T1000 (cell line): ENCODE results near the gene CHN2.

Experiments
- DNase-seq: peaks from one replicate; lab custom pipeline; 2025; ENCODE audit warnings: mixed read lengths; lab: John Stamatoyannopoulos, UW

CHN2 gene

GRCh38 chr7:29282819-29283414, 88.3 kb downstream of the CHN2 start:
- no peak for DNase-seq

- no peak for DNase-seq
Observed at GRCh38 chr7:29284696-29285443, 90.3 kb downstream of the CHN2 start.

- DNase-seq: peak; percentile 67
Observed at GRCh38 chr7:29285444-29285793, 90.8 kb downstream of the CHN2 start.

- DNase-seq: peak; percentile 46
Observed at GRCh38 chr7:29285861-29286260, 91.3 kb downstream of the CHN2 start.

- DNase-seq: no peak
Observed at GRCh38 chr7:29287366-29287765, 92.8 kb downstream of the CHN2 start.

- DNase-seq: no peak
Observed at GRCh38 chr7:29288181-29289091, 93.9 kb downstream of the CHN2 start.

- no peak for DNase-seq
Observed at GRCh38 chr7:29289156-29290021, 94.8 kb downstream of the CHN2 start.

GRCh38 chr7:29290829-29291228, 96.3 kb downstream of the CHN2 start:
- no peak for DNase-seq

GRCh38 chr7:29291723-29292618, 97.4 kb downstream of the CHN2 start:
- no peak for DNase-seq

GRCh38 chr7:29292886-29293658, 98.5 kb downstream of the CHN2 start:
- no peak for DNase-seq

GRCh38 chr7:29296421-29296820, 101.8 kb downstream of the CHN2 start:
- DNase-seq: no peak

GRCh38 chr7:29297194-29297890, 102.8 kb downstream of the CHN2 start:
- no peak for DNase-seq

- DNase-seq: no peak
Observed at GRCh38 chr7:29299086-29299485, 104.5 kb downstream of the CHN2 start.

GRCh38 chr7:29300026-29300480, 105.5 kb downstream of the CHN2 start:
- DNase-seq: no peak

- DNase-seq: no peak
Observed at GRCh38 chr7:29300649-29301048, 106.1 kb downstream of the CHN2 start.

- no peak for DNase-seq
Observed at GRCh38 chr7:29302666-29303395, 108.3 kb downstream of the CHN2 start.

GRCh38 chr7:29304756-29305155, 110.2 kb downstream of the CHN2 start:
- no peak for DNase-seq

GRCh38 chr7:29306319-29306991, 111.9 kb downstream of the CHN2 start:
- no peak for DNase-seq
